ENCODE measurements around the gene ANKRD60. TPM values are rescaled to one million over a fixed set of nuclear protein-coding genes. Genes with fewer than 3 reads are reported as not detected.

The ANKRD60 gene
- total RNA-seq, 1 donor from 2014 or later, result not detected

DNA sequence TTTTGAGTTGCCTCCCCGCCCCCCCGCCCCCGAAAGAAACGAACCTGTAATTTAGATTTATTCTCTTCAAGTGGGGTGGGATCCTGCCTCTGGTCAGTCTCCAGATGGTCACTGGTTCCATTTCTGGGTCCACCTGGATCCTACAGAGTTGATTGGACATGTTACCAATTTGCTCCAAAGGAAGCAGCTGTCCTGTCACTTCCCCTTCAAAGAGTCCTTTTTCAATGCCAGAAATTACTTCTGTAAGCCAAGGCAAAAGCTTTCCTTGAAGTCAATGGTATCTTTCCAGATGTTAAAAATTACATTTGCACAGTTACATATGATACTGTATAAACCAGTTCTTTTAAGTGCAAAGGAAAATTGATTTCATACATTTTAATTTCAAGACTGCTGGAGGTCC is 12.0 kb upstream of the ANKRD60 start:
- no peak for DNase-seq (ENCODE audit: low spot score)
- Mint-ChIP-seq H3K4me3 (ENCODE audit: low read depth) (no peak overlapping the region), H3K36me3 (ENCODE audit: low read depth) (peaks cover 35% of the 10 kb centered on the region), H3K4me1 (ENCODE audit: low read depth) (peaks cover 32% of the 10 kb centered on the region), H3K27ac (no peak overlapping the region), H3K9me3 (no peaks in the 10 kb centered on the region), H3K27me3 (ENCODE audit: low read depth) (no peaks in the 10 kb centered on the region)
- intact Hi-C loops (cut with micrococcal nuclease), result no loop called here

DNA sequence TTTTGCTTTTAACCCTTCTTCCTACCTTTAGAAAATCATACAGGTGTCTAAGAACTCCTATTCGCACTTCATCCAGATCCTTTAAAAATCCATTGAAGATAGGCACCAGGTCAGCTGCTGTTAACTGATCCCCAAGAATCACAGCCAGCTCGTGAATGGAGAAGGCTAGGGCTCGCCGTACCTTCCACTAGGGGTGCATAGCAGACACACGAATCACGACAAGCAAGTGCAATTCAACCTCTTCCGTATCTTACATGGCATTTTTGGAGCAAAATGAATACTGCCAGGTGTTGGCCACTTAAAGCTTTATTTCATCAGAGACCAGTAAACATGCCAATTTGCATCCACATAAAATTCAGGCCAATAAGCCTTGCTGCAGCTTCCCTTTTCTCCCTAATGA is 10.8 kb upstream of the ANKRD60 start:
- H3K4me3 Mint-ChIP-seq (ENCODE audit: low read depth), result no peak overlapping the region
- DNase-seq (ENCODE audit: low spot score), result no peak
- no peaks in the 10 kb centered on the region for H3K27me3 Mint-ChIP-seq (ENCODE audit: low read depth)
- intact Hi-C loops (cut with micrococcal nuclease), result loop anchor here (5.0 to 10.0 kb wide), 4 partner anchors 153 to 844 kb away; partner anchors contain the start of gene RBM38
- no peak overlapping the region for H3K27ac Mint-ChIP-seq
- H3K9me3 Mint-ChIP-seq, result no peaks in the 10 kb centered on the region
- peaks cover 35% of the 10 kb centered on the region for H3K36me3 Mint-ChIP-seq (ENCODE audit: low read depth)
- H3K4me1 Mint-ChIP-seq (ENCODE audit: low read depth), result peaks cover 42% of the 10 kb centered on the region

DNA sequence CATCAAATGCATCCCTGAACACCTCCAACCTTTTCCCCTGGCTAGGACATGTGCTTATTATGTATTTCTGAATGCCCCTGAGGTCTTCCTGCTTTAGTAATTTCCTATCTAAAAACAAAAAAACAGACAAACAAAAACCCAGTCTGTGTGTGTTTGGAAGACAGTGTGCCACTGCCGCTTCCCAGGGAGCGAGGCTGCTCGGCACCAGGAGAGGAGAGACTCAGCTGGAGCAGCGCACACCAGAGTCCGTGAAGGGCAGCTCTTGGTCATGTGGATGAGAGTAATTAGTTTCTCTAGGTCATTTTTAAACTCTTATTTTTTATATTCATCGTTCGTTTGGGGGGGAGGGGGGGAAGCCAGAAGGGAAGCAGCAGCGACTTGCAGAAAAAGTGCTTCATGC is 10.0 kb upstream of the ANKRD60 start:
- DNase-seq (ENCODE audit: low spot score), result no peak
- no peak overlapping the region for H3K27ac Mint-ChIP-seq
- H3K4me1 Mint-ChIP-seq (ENCODE audit: low read depth), result peaks cover 44% of the 10 kb centered on the region
- intact Hi-C loops (cut with micrococcal nuclease), result loop anchor here (5.0 to 10.0 kb wide), 4 partner anchors 154 to 844 kb away; partner anchors contain the start of gene RBM38
- H3K4me3 Mint-ChIP-seq (ENCODE audit: low read depth), result no peak overlapping the region
- no peaks in the 10 kb centered on the region for H3K27me3 Mint-ChIP-seq (ENCODE audit: low read depth)
- H3K36me3 Mint-ChIP-seq (ENCODE audit: low read depth), result peaks cover 40% of the 10 kb centered on the region
- H3K9me3 Mint-ChIP-seq, result no peaks in the 10 kb centered on the region

DNA sequence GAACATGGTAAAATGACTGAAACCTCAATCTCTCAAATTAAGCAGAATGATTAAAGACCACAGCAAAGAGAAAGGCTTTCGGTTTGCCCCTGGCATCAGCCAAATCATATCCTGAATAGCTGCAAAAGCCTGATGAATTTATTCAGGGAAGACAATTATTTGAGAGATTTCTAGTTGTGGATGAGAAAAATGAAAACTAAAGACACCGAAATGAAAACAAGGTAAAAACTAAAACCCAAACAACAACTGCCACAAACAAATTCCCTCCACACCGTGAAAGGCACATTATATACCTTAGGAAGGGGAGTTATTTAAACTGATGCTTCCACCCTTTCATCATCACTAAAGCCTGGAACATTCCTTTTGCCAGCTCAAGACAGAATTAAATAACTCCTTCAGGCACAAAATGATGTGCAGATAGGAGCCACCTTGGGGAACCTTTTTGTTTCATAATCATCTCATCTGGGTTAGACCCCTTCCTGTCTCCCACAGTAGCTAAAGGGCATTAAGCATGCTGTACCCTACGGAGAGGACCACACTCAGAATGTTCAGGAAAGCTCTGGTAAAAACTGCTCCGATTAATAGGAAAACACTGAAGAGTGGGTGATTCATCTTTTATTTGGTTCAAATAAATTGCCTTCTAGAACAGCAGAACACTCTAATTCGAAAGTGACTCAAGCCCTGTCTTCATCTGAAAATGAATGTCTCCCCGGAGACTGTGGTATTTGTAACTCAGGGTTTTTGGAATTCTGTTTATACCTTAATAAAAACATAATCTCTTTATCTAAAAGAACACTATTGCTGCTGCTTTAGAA is 9.1 kb upstream of the ANKRD60 start:
- H3K36me3 Mint-ChIP-seq (ENCODE audit: low read depth), result peaks cover 38% of the 10 kb centered on the region
- no peak for DNase-seq (ENCODE audit: low spot score)
- intact Hi-C loops (cut with micrococcal nuclease), result loop anchor here (1.0 to 10.0 kb wide), 8 partner anchors 31 to 843 kb away; partner anchors contain the start of gene RBM38
- peaks cover 41% of the 10 kb centered on the region for H3K4me1 Mint-ChIP-seq (ENCODE audit: low read depth)
- peak overlapping the region; percentile 94 for H3K27ac Mint-ChIP-seq
- H3K9me3 Mint-ChIP-seq, result no peaks in the 10 kb centered on the region
- H3K4me3 Mint-ChIP-seq (ENCODE audit: low read depth), result peak overlapping the region; percentile 88
- no peaks in the 10 kb centered on the region for H3K27me3 Mint-ChIP-seq (ENCODE audit: low read depth)

DNA sequence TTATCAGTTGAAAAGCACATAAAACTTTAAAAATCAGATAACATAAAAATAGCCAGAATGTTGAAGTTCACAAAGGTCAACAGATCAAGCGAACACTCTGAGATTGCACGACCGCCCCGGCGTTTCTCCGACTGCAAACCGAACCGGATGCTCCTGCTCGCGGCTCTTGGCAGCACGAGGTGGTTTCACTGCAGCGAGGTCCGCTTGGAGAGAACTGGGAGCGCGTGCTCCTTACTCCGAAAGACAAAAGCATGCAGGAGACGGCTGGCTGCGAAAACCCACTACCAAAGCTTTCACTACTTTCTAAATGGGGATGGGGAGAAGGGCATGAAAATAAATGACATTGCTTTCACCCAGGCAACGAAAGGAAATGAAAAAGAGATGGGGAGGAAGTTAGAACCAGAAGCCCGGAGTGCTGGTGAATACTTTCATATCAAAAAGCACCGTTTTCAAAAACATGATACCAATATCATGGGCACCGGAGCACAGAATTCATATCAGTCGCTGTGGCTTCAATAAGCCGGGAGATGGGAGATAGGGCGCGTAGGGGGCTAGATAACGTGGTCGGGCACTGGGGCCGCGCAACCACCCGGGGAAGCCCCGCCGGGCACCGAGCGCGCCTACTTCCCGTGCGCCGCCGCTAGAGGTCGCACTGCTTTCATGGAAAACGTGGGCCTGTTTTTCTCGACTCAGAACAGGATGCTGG is 8.3 kb upstream of the ANKRD60 start:
- Mint-ChIP-seq H3K4me3 (ENCODE audit: low read depth) (peak overlapping the region; percentile 88), H3K27me3 (ENCODE audit: low read depth) (no peaks in the 10 kb centered on the region), H3K4me1 (ENCODE audit: low read depth) (peaks cover 41% of the 10 kb centered on the region), H3K27ac (peak overlapping the region; percentile 94), H3K36me3 (ENCODE audit: low read depth) (peaks cover 38% of the 10 kb centered on the region), H3K9me3 (no peaks in the 10 kb centered on the region)
- DNase-seq (ENCODE audit: low spot score), result peak; percentile 78
- intact Hi-C loops (cut with micrococcal nuclease), result loop anchor here (1.0 to 10.0 kb wide), 8 partner anchors 32 to 842 kb away; partner anchors contain the start of gene RBM38

DNA sequence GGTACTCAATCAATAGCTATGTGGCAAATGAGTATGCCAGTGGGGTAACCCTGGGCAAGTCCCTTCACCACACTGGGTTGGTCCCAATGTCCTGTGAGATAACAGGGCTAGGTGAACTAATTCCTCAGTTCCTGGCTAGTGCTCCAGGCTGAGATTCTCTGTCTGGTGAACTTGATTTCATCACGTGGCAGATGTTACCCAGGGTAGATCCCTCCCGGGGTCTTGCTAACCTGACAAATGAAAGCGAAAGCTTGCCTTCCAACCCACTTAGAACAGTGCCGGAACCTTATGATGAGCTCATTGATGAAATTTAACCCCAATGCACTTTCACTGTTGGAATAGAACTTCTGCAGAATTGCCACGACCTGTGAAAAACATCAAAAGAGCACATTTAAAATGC is 6.6 kb upstream of the ANKRD60 start:
- peak overlapping the region; percentile 82 for H3K27ac Mint-ChIP-seq
- intact Hi-C loops (cut with micrococcal nuclease), result loop anchor here (2.0 to 10.0 kb wide), 5 partner anchors 157 to 840 kb away; partner anchors contain the start of gene RBM38
- H3K4me3 Mint-ChIP-seq (ENCODE audit: low read depth), result peak overlapping the region; percentile 71
- H3K4me1 Mint-ChIP-seq (ENCODE audit: low read depth), result peaks cover 44% of the 10 kb centered on the region
- H3K27me3 Mint-ChIP-seq (ENCODE audit: low read depth), result peaks cover 5% of the 10 kb centered on the region
- no peaks in the 10 kb centered on the region for H3K9me3 Mint-ChIP-seq
- peak; percentile 30 for DNase-seq (ENCODE audit: low spot score)
- H3K36me3 Mint-ChIP-seq (ENCODE audit: low read depth), result peaks cover 52% of the 10 kb centered on the region

DNA sequence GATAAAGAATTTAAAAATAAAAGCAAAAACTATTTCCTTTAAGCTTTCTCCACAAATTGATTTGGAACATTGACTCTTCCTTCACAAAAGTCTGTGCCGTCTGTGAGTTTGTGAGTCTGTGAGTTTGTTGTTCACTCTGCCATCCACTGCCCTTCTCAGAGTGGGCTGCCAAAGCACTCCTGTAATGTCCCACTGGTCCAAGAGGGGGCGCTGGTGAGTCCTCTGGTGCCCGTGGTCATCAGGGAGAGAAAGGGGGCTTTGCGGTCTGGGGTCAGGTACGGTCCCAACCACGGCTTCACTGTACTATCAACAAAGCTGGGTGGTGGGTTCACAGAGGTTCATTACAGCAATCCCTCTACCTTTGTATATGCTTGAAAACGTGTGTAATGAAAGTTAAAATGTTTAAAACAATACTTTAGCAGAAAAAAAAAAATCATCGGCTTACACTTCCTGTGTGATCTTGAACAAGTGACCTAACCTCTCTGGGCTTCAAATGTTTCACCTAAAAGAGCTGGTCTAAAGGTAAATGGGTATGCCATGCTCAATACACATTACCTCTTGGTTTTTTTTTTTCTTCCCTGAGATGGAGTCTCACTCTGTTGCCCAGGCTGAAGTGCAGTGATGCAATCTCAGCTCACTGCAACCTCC is 5.6 kb upstream of the ANKRD60 start:
- H3K9me3 Mint-ChIP-seq, result no peaks in the 10 kb centered on the region
- intact Hi-C loops (cut with micrococcal nuclease), result loop anchor here (2.0 to 10.0 kb wide), 3 partner anchors 419 to 839 kb away; partner anchors contain the start of gene RBM38
- peaks cover 52% of the 10 kb centered on the region for H3K36me3 Mint-ChIP-seq (ENCODE audit: low read depth)
- peaks cover 53% of the 10 kb centered on the region for H3K4me1 Mint-ChIP-seq (ENCODE audit: low read depth)
- no peak for DNase-seq (ENCODE audit: low spot score)
- peaks cover 13% of the 10 kb centered on the region for H3K27me3 Mint-ChIP-seq (ENCODE audit: low read depth)
- no peak overlapping the region for H3K27ac Mint-ChIP-seq
- no peak overlapping the region for H3K4me3 Mint-ChIP-seq (ENCODE audit: low read depth)

DNA sequence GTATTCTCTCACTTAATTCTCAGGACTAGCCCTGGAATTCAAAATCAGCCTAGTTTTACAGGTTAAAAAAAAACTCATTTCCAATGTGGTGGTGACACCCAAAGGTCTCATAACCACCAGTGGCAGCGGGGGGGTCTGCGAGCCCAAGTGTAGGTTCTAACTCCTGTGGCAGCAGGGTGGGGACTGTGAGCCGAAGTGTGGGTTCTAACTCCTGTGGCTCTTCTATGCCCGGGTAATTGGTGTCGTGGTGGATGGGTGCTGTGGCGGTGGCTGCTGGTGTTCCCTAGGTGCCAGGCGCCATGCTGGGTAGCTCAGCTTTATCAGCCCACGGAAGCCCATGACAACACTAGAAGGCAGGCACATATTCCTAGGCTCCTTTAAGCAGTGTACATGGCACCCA is 4.9 kb upstream of the ANKRD60 start:
- Mint-ChIP-seq H3K27ac (no peak overlapping the region), H3K36me3 (ENCODE audit: low read depth) (peaks cover 53% of the 10 kb centered on the region), H3K9me3 (no peaks in the 10 kb centered on the region), H3K4me3 (ENCODE audit: low read depth) (no peak overlapping the region), H3K27me3 (ENCODE audit: low read depth) (peaks cover 17% of the 10 kb centered on the region), H3K4me1 (ENCODE audit: low read depth) (peaks cover 56% of the 10 kb centered on the region)
- no peak for DNase-seq (ENCODE audit: low spot score)
- intact Hi-C loops (cut with micrococcal nuclease), result loop anchor here (10.0 kb wide), 2 partner anchors 581 to 839 kb away; partner anchors contain the start of gene RBM38

DNA sequence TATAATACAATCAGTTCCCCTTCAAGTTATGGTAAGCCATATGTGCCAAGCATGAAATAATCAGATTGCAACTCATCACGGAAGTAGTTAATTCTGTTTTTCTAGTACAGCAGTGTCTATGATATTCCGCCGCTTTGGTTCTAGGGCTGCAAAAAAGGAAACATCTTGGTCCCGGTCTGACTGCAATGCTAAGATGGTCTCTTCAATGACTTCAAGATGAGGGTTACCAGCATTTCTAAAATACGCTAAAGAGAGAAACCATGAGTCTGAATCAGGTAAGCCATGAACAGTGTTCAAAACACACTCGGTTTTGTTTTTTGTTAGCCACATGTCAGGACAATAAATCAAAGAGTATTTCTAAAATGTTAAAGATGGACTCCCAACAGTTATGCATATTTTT is 3.2 kb upstream of the ANKRD60 start:
- intact Hi-C loops (cut with micrococcal nuclease), result loop anchor here (10.0 kb wide), 2 partner anchors 583 to 837 kb away; partner anchors contain the start of gene RBM38
- H3K4me1 Mint-ChIP-seq (ENCODE audit: low read depth), result peaks cover 45% of the 10 kb centered on the region
- H3K36me3 Mint-ChIP-seq (ENCODE audit: low read depth), result peaks cover 62% of the 10 kb centered on the region

DNA sequence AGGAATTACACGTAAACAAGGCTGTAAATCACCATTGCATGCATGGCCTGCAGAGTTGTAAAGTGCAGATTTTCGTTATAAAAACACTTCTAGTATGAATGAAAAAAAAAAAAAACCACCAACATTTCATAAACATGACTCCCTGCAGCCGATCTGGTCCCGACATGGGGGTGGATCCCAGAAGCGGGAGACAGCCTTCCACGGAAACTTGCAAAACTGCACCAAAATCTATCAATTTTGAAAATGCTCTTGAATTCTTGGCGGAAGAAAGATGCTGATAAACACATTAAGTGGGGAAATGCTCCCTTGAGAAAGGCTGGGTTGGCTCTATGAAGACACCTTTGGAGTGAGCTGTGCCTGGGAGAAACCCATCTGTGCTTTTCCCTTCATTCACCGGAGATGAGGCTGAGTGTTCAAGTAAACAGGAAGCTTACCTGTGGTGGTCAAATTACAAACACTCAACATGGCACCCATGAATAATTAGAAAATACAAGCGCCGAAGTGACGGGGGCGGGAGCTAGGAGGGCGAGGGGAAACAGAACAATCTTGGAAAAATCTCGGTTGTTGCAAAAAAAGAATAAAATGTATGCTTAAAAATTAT is 845 bp upstream of the ANKRD60 start:
- H3K9me3 Mint-ChIP-seq, result peaks cover 8% of the 10 kb centered on the region
- peaks cover 38% of the 10 kb centered on the region for H3K27me3 Mint-ChIP-seq (ENCODE audit: low read depth)
- intact Hi-C loops (cut with micrococcal nuclease), result no loop called here

More for the DNA sequence above, 3.2 kb upstream of the ANKRD60 start:
- Mint-ChIP-seq H3K4me3 (ENCODE audit: low read depth) (no peak overlapping the region), H3K9me3 (peaks cover 8% of the 10 kb centered on the region), H3K27ac (no peak overlapping the region), H3K27me3 (ENCODE audit: low read depth) (peaks cover 32% of the 10 kb centered on the region)
- no peak for DNase-seq (ENCODE audit: low spot score)

DNA sequence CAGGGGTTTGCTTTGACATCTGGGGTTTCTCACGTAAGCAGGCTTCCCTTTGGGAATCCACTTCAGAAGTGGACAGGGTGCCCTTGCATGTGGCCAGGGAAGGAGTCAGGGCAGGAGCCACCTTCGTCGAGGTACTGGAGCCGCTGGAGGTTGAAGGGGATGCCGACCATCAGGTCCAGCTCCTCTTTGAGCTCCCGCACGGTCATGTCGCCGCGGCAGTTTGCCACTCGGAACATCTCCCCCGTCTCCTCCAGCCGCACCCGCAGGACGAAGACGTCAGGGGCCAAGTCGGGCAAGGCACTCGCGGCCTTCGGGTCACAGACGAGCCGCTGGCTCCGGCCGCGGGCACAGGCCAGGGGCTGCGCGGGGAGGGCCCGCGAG is 360 bp downstream of the ANKRD60 start:
- Mint-ChIP-seq H3K36me3 (ENCODE audit: low read depth) (peaks cover 44% of the 10 kb centered on the region), H3K4me3 (ENCODE audit: low read depth) (no peak overlapping the region), H3K27ac (no peak overlapping the region), H3K9me3 (peaks cover 8% of the 10 kb centered on the region), H3K4me1 (ENCODE audit: low read depth) (peaks cover 37% of the 10 kb centered on the region), H3K27me3 (ENCODE audit: low read depth) (peaks cover 38% of the 10 kb centered on the region)
- DNase-seq (ENCODE audit: low spot score), result no peak
- intact Hi-C loops (cut with micrococcal nuclease), result no loop called here

More for the DNA sequence above, 845 bp upstream of the ANKRD60 start:
- peak overlapping the region; percentile 67 for H3K27ac Mint-ChIP-seq
- H3K36me3 Mint-ChIP-seq (ENCODE audit: low read depth), result peaks cover 53% of the 10 kb centered on the region
- H3K4me3 Mint-ChIP-seq (ENCODE audit: low read depth), result peak overlapping the region; percentile 62
- no peak for DNase-seq (ENCODE audit: low spot score)
- peaks cover 33% of the 10 kb centered on the region for H3K4me1 Mint-ChIP-seq (ENCODE audit: low read depth)

Data from activated T-helper 2 cell treated with anti-CD3 and anti-CD28 coated beads, Interferon-gamma antibody, Interleukin-2, Interleukin-4, amounts not matched to agents 10 μg/mL and 5 μg/mL and 100 μg/mL, durations not matched to agents 14 hours and 24 hours and 36 hours (primary cell).